Mesothelial cell of epicardium (in vitro differentiated cells): ENCODE data around the gene CMIP. TPM values are rescaled to one million over a fixed set of nuclear protein-coding genes. Genes with fewer than 3 reads are reported as not detected.

Experiments used
- DNase-seq, 2 experiments: peaks; one replicate each; pipeline ENCODE4 v3.0.0; 2021; ENCODE audit warnings: low spot score in 2 of 2; ENCODE audit not compliant: unreplicated experiment in 2 of 2
- H3K27ac Mint-ChIP-seq: 2 replicates; pipeline ENCODE4 v1.8.0; 2021; ENCODE audit warnings: mixed read lengths
- H3K27me3 Mint-ChIP-seq: 2 replicates; pipeline ENCODE4 v1.8.0; 2021; ENCODE audit warnings: low read depth, mixed read lengths
- H3K36me3 Mint-ChIP-seq: 2 replicates; pipeline ENCODE4 v1.8.0; 2021; ENCODE audit warnings: mixed read lengths
- H3K4me1 Mint-ChIP-seq: 2 replicates; pipeline ENCODE4 v1.8.0; 2021; ENCODE audit warnings: mixed read lengths
- H3K4me3 Mint-ChIP-seq: 2 replicates; pipeline ENCODE4 v1.8.0; 2021; ENCODE audit warnings: mild to moderate bottlenecking, moderate library complexity, mixed read lengths
- H3K9me3 Mint-ChIP-seq: 2 replicates; pipeline ENCODE4 v1.8.0; 2021; ENCODE audit warnings: mixed read lengths
- total RNA-seq: library from RNA; stranded (reverse); gene quantifications from 3 replicates; pipeline ENCODE4 v1.2.1, GENCODE V29; 2021
- TF ChIP-seq, protein P1 (sequence below): fragments of 200-600 bp; sonication (generic); IDR thresholded peaks from one replicate; pipeline ENCODE4 v1.5.0; 2021; ENCODE audit warnings: antibody characterized with exemption; ENCODE audit not compliant: unreplicated experiment

The CMIP gene
- total RNA-seq, 1 donor from 2014 or later = 71.0 TPM

DNA sequence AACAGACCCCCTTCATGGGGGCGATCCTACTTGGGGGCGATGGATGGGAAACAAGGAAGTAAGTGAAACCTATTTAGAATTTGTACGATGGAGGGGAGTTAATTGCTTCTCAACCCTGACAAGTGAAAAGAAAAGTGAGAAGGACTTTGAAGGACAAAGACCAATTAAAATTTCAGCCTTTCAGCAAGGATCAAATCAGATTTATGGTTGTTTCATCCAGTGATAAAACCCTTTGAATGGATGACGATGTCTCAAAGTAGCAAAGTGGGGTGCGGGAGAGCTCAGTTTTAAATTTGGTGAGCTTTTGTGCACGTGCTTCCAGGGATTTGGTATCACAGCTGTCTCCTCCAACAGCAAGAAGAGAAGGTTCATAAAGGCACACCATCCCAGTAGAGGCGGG, 51.7 kb downstream of the CMIP start:
- TF ChIP-seq, protein P1, sequence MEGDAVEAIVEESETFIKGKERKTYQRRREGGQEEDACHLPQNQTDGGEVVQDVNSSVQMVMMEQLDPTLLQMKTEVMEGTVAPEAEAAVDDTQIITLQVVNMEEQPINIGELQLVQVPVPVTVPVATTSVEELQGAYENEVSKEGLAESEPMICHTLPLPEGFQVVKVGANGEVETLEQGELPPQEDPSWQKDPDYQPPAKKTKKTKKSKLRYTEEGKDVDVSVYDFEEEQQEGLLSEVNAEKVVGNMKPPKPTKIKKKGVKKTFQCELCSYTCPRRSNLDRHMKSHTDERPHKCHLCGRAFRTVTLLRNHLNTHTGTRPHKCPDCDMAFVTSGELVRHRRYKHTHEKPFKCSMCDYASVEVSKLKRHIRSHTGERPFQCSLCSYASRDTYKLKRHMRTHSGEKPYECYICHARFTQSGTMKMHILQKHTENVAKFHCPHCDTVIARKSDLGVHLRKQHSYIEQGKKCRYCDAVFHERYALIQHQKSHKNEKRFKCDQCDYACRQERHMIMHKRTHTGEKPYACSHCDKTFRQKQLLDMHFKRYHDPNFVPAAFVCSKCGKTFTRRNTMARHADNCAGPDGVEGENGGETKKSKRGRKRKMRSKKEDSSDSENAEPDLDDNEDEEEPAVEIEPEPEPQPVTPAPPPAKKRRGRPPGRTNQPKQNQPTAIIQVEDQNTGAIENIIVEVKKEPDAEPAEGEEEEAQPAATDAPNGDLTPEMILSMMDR = no peak
- no peaks in the 10 kb centered on the region for H3K27me3 Mint-ChIP-seq
- no peaks in the 10 kb centered on the region for H3K9me3 Mint-ChIP-seq
- peaks cover 47% of the 10 kb centered on the region for H3K4me1 Mint-ChIP-seq
- DNase-seq = no peak
- no peaks in the 10 kb centered on the region for H3K36me3 Mint-ChIP-seq
- H3K27ac Mint-ChIP-seq = no peak overlapping the region
- no peak overlapping the region for H3K4me3 Mint-ChIP-seq

DNA sequence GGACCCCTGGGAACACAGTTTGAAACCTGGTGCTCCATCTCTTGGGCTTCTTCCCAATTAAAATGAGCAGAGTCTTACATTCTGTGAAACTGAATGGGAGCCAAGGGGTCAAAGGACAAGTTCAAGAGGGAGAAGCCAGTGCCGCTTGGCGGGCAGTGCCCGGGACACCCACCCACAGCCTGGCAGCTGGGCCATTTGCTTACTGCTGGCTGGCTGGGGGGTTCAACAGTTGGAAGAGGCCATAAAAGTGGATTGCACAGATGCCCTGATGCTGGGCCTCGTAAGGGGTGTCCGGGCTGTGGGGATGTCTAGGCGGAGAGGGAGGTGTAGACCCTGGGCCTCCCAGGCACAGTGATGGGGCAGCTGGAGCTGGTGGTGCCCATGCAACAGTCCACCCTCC, 52.1 kb downstream of the CMIP start:
- no peaks in the 10 kb centered on the region for H3K36me3 Mint-ChIP-seq
- no peak overlapping the region for H3K4me3 Mint-ChIP-seq
- H3K27ac Mint-ChIP-seq = no peak overlapping the region
- TF ChIP-seq, protein P1 = no peak
- DNase-seq = no peak
- no peaks in the 10 kb centered on the region for H3K27me3 Mint-ChIP-seq
- H3K4me1 Mint-ChIP-seq = peaks cover 44% of the 10 kb centered on the region
- no peaks in the 10 kb centered on the region for H3K9me3 Mint-ChIP-seq

- H3K4me3 Mint-ChIP-seq = no peak overlapping the region
- H3K36me3 Mint-ChIP-seq = no peaks in the 10 kb centered on the region
- DNase-seq = no peak
- TF ChIP-seq, protein P1 = no peak
- no peaks in the 10 kb centered on the region for H3K9me3 Mint-ChIP-seq
- H3K4me1 Mint-ChIP-seq = peaks cover 43% of the 10 kb centered on the region
- H3K27me3 Mint-ChIP-seq = no peaks in the 10 kb centered on the region
- H3K27ac Mint-ChIP-seq = peak overlapping the region; percentile 68
Measured at GRCh38 chr16:81497690-81498089, 53.1 kb downstream of the CMIP start.

- no peak overlapping the region for H3K27ac Mint-ChIP-seq
- no peaks in the 10 kb centered on the region for H3K36me3 Mint-ChIP-seq
- H3K4me1 Mint-ChIP-seq = peaks cover 45% of the 10 kb centered on the region
- no peak for DNase-seq
- no peaks in the 10 kb centered on the region for H3K27me3 Mint-ChIP-seq
- H3K9me3 Mint-ChIP-seq = no peaks in the 10 kb centered on the region
- TF ChIP-seq, protein P1 = no peak
- no peak overlapping the region for H3K4me3 Mint-ChIP-seq
Measured at GRCh38 chr16:81498351-81498750, 53.7 kb downstream of the CMIP start.

DNA sequence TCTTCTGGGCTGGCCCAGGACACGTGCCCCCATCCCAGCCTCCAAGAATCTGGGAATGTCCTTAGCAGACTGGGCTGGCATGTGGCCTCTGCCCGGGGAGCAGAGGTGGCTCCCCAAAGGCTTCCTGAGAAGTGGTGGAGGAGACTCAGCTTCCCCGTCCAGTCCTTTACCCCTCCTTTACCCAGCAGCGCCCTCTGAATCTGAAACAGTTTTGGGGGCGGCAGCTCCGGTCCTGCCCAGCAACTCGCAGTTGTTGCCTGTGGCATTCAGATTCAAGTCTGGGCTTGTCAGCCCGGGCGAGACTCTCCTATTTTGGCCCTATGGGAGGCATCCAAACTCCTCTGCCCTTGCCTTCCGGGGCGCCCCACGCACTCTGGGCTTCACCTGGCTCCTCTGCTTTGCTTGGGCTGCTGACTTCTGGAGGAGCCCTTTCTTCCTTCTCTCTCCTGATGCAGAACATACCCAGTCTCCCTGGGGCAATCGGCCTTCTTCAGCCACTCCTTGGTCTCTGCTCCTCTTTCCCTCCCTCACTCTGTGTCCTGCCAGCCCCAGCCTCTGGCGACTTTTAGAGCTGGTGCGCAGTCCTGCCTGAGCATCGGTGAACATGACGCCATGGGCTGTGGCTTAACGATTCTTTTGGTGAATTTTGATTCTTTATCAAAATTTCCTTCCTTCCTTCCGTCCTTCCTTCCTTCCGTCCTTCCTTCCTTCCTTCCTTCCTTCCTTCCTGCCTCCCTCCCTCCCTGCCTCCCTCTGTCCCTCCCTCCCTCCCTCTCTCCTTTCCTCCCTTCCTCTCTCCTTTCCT, 55.2 kb downstream of the CMIP start:
- no peaks in the 10 kb centered on the region for H3K27me3 Mint-ChIP-seq
- H3K27ac Mint-ChIP-seq = peak overlapping the region; percentile 71
- H3K9me3 Mint-ChIP-seq = no peaks in the 10 kb centered on the region
- peaks cover 41% of the 10 kb centered on the region for H3K4me1 Mint-ChIP-seq
- no peak overlapping the region for H3K4me3 Mint-ChIP-seq
- no peak for DNase-seq
- no peaks in the 10 kb centered on the region for H3K36me3 Mint-ChIP-seq
- TF ChIP-seq, protein P1 = no peak
